T-helper 2 cell treated with Interferon-gamma antibody and Interleukin-4, amounts not matched to agents 5 μg/mL and 100 μg/mL, for 36 hours (primary cell): Measurements from ENCODE around the gene NTNG1.

ENCODE experiments used
- DNase-seq: peaks from one replicate; pipeline ENCODE4 v3.0.0; 2021; ENCODE audit warnings: low spot score
- H3K27ac Mint-ChIP-seq: one replicate; pipeline ENCODE4 v1.8.0; 2021; ENCODE audit warnings: mild to moderate bottlenecking, mixed read lengths
- H3K27me3 Mint-ChIP-seq: one replicate; pipeline ENCODE4 v1.8.0; 2021; ENCODE audit warnings: low read depth, mixed read lengths
- H3K36me3 Mint-ChIP-seq: one replicate; pipeline ENCODE4 v1.8.0; 2021; ENCODE audit warnings: low read depth, mixed read lengths
- H3K4me1 Mint-ChIP-seq: one replicate; pipeline ENCODE4 v1.8.0; 2021; ENCODE audit warnings: low read depth, mixed read lengths
- H3K4me3 Mint-ChIP-seq: one replicate; pipeline ENCODE4 v1.8.0; 2022; ENCODE audit warnings: mild to moderate bottlenecking, moderate library complexity, mixed read lengths
- H3K9me3 Mint-ChIP-seq: one replicate; pipeline ENCODE4 v1.8.0; 2021; ENCODE audit warnings: mixed read lengths

The NTNG1 gene

GRCh38 chr1:107362468-107363140 lies 221.8 kb downstream of the NTNG1 start:
- no peak for DNase-seq
- Mint-ChIP-seq H3K27me3 (no peaks in the 10 kb centered on the region), H3K9me3 (no peaks in the 10 kb centered on the region), H3K4me3 (no peak overlapping the region), H3K36me3 (no peaks in the 10 kb centered on the region), H3K4me1 (no peaks in the 10 kb centered on the region), H3K27ac (no peak overlapping the region)

GRCh38 chr1:107363154-107363553 lies 222.3 kb downstream of the NTNG1 start:
- no peak for DNase-seq
- Mint-ChIP-seq H3K27me3 (no peaks in the 10 kb centered on the region), H3K36me3 (no peaks in the 10 kb centered on the region), H3K9me3 (no peaks in the 10 kb centered on the region), H3K4me1 (no peaks in the 10 kb centered on the region), H3K27ac (no peak overlapping the region), H3K4me3 (no peak overlapping the region)

GRCh38 chr1:107365527-107366240 lies 224.8 kb downstream of the NTNG1 start:
- no peaks in the 10 kb centered on the region for H3K4me1 Mint-ChIP-seq
- no peak for DNase-seq
- H3K27ac Mint-ChIP-seq = no peak overlapping the region
- H3K4me3 Mint-ChIP-seq = no peak overlapping the region
- no peaks in the 10 kb centered on the region for H3K27me3 Mint-ChIP-seq
- no peaks in the 10 kb centered on the region for H3K36me3 Mint-ChIP-seq
- no peaks in the 10 kb centered on the region for H3K9me3 Mint-ChIP-seq

- DNase-seq = no peak
- no peak overlapping the region for H3K27ac Mint-ChIP-seq
- H3K4me1 Mint-ChIP-seq = no peaks in the 10 kb centered on the region
- H3K4me3 Mint-ChIP-seq = no peak overlapping the region
- H3K27me3 Mint-ChIP-seq = no peaks in the 10 kb centered on the region
- no peaks in the 10 kb centered on the region for H3K9me3 Mint-ChIP-seq
- H3K36me3 Mint-ChIP-seq = no peaks in the 10 kb centered on the region
These were observed 237.6 kb downstream of the NTNG1 start for GRCh38 chr1:107378426-107378825.

- H3K4me3 Mint-ChIP-seq = no peak overlapping the region
- H3K36me3 Mint-ChIP-seq = no peaks in the 10 kb centered on the region
- no peak for DNase-seq
- H3K27me3 Mint-ChIP-seq = no peaks in the 10 kb centered on the region
- H3K27ac Mint-ChIP-seq = no peak overlapping the region
- H3K4me1 Mint-ChIP-seq = no peaks in the 10 kb centered on the region
- no peaks in the 10 kb centered on the region for H3K9me3 Mint-ChIP-seq
These were observed 238.0 kb downstream of the NTNG1 start for GRCh38 chr1:107378866-107379265.

GRCh38 chr1:107379826-107380225 lies 239.0 kb downstream of the NTNG1 start:
- no peaks in the 10 kb centered on the region for H3K36me3 Mint-ChIP-seq
- H3K27me3 Mint-ChIP-seq = no peaks in the 10 kb centered on the region
- DNase-seq = no peak
- H3K4me1 Mint-ChIP-seq = no peaks in the 10 kb centered on the region
- no peak overlapping the region for H3K27ac Mint-ChIP-seq
- H3K4me3 Mint-ChIP-seq = no peak overlapping the region
- no peaks in the 10 kb centered on the region for H3K9me3 Mint-ChIP-seq

GRCh38 chr1:107389410-107390396 lies 248.9 kb downstream of the NTNG1 start:
- Mint-ChIP-seq H3K36me3 (no peaks in the 10 kb centered on the region), H3K4me3 (no peak overlapping the region), H3K9me3 (no peaks in the 10 kb centered on the region), H3K27me3 (no peaks in the 10 kb centered on the region), H3K4me1 (no peaks in the 10 kb centered on the region), H3K27ac (no peak overlapping the region)
- no peak for DNase-seq

- H3K27ac Mint-ChIP-seq = no peak overlapping the region
- no peaks in the 10 kb centered on the region for H3K4me1 Mint-ChIP-seq
- no peak for DNase-seq
- H3K4me3 Mint-ChIP-seq = no peak overlapping the region
- no peaks in the 10 kb centered on the region for H3K27me3 Mint-ChIP-seq
- no peaks in the 10 kb centered on the region for H3K9me3 Mint-ChIP-seq
- no peaks in the 10 kb centered on the region for H3K36me3 Mint-ChIP-seq
These were observed 253.5 kb downstream of the NTNG1 start for GRCh38 chr1:107394301-107394700.

GRCh38 chr1:107401704-107402103 lies 260.9 kb downstream of the NTNG1 start:
- Mint-ChIP-seq H3K27me3 (no peaks in the 10 kb centered on the region), H3K9me3 (no peaks in the 10 kb centered on the region), H3K4me3 (no peak overlapping the region), H3K4me1 (no peaks in the 10 kb centered on the region), H3K36me3 (no peaks in the 10 kb centered on the region), H3K27ac (no peak overlapping the region)
- no peak for DNase-seq

- no peak for DNase-seq
These were observed 263.9 kb downstream of the NTNG1 start for GRCh38 chr1:107404756-107405155.

GRCh38 chr1:107405236-107405635 lies 264.4 kb downstream of the NTNG1 start:
- Mint-ChIP-seq H3K4me3 (no peak overlapping the region), H3K9me3 (no peaks in the 10 kb centered on the region), H3K27me3 (no peaks in the 10 kb centered on the region), H3K4me1 (no peaks in the 10 kb centered on the region), H3K27ac (no peak overlapping the region), H3K36me3 (no peaks in the 10 kb centered on the region)
- no peak for DNase-seq

More at GRCh38 chr1:107404756-107405155, 263.9 kb downstream of the NTNG1 start:
- no peaks in the 10 kb centered on the region for H3K9me3 Mint-ChIP-seq
- no peak overlapping the region for H3K4me3 Mint-ChIP-seq
- no peaks in the 10 kb centered on the region for H3K36me3 Mint-ChIP-seq
- no peaks in the 10 kb centered on the region for H3K27me3 Mint-ChIP-seq
- no peak overlapping the region for H3K27ac Mint-ChIP-seq
- no peaks in the 10 kb centered on the region for H3K4me1 Mint-ChIP-seq

- Mint-ChIP-seq H3K27me3 (no peaks in the 10 kb centered on the region), H3K9me3 (no peaks in the 10 kb centered on the region), H3K4me3 (no peak overlapping the region), H3K36me3 (no peaks in the 10 kb centered on the region), H3K27ac (no peak overlapping the region), H3K4me1 (no peaks in the 10 kb centered on the region)
- DNase-seq = no peak
These were observed 266.2 kb downstream of the NTNG1 start for GRCh38 chr1:107407011-107407410.

- DNase-seq = no peak
- H3K4me3 Mint-ChIP-seq = no peak overlapping the region
- no peaks in the 10 kb centered on the region for H3K4me1 Mint-ChIP-seq
- no peaks in the 10 kb centered on the region for H3K27me3 Mint-ChIP-seq
- no peaks in the 10 kb centered on the region for H3K9me3 Mint-ChIP-seq
- no peaks in the 10 kb centered on the region for H3K36me3 Mint-ChIP-seq
- no peak overlapping the region for H3K27ac Mint-ChIP-seq
These were observed 272.7 kb downstream of the NTNG1 start for GRCh38 chr1:107413546-107413945.

GRCh38 chr1:107413951-107414350 lies 273.1 kb downstream of the NTNG1 start:
- H3K27me3 Mint-ChIP-seq = no peaks in the 10 kb centered on the region
- no peaks in the 10 kb centered on the region for H3K36me3 Mint-ChIP-seq
- DNase-seq = no peak
- no peak overlapping the region for H3K27ac Mint-ChIP-seq
- H3K9me3 Mint-ChIP-seq = no peaks in the 10 kb centered on the region
- no peaks in the 10 kb centered on the region for H3K4me1 Mint-ChIP-seq
- no peak overlapping the region for H3K4me3 Mint-ChIP-seq
